NCI-H748 (cell line): ENCODE measurements around the gene BAD.
"Not testable (repeated sequence)": the region's sequence is repeated elsewhere in the genome, so short reads cannot be mapped to it uniquely, and the experiment has no call there.

ENCODE experiments used
- DNase-seq: peaks from one replicate; lab custom pipeline; 2025; ENCODE audit not compliant: unreplicated experiment; lab: John Stamatoyannopoulos, UW

Gene BAD

DNA sequence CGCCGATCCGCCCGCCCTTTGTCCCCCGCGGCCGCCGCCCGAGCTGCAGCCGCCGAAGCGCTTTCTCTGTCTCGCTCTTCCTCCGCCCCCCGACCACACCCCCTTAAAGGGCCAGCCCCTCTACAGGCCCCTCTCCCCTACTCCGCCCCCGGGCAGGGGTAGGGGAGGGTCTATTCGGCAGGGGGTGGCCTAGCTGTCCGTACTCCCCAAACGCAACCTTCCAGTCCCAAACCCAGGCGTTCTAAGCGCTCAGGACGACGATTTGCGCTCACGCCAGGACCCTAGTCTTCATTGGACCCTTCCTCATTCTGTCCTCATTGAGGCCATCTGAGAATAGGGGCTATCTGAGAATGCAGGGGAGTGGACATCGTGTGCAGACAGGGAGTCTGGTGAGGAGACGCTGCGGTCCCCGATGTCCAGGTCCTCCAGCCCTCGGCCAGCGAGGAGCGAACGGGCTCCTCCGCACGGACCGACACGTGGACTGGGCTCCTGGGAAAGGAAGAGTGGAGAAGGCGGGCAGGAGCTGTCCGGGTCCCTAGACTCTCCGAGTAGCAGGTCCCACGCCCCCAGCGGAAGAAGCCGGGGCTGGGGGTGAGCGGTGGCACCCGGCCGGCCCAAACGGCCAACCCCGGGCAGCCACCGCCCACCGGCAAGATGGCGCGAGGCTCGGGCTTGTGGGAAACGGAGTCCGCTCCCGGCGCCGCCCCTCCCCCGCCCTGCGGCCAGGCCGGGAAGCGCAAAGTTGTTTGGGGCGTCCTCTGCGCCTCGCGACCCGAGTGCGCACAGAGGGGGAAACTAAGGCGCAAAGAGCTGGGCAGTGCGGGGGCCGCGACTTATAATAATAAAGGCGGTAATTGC is 37.4 kb downstream of the BAD start, which contains the start of gene PPP1R14B:
TSS of gene PPP1R14B (minus strand) at position 73 of the 858 bp plus-strand sequence. CDS start 270 bp downstream, outside the sequence.
- peak; percentile 91 for DNase-seq

DNA sequence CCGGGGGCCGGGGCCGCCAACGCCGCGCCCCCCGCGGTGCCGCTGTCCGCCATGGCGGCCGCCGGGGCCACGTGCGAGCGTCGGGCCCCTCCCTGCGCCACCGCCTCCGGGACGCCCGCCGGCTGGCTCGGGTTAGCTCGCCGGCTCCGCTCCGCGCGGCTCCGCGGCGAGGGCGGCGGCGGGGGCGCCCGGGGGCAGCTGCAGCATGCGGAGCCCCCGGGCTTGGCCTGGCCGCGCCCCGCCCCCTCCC is 37.9 kb downstream of the BAD start:
- not testable (repeated sequence) for DNase-seq

DNA sequence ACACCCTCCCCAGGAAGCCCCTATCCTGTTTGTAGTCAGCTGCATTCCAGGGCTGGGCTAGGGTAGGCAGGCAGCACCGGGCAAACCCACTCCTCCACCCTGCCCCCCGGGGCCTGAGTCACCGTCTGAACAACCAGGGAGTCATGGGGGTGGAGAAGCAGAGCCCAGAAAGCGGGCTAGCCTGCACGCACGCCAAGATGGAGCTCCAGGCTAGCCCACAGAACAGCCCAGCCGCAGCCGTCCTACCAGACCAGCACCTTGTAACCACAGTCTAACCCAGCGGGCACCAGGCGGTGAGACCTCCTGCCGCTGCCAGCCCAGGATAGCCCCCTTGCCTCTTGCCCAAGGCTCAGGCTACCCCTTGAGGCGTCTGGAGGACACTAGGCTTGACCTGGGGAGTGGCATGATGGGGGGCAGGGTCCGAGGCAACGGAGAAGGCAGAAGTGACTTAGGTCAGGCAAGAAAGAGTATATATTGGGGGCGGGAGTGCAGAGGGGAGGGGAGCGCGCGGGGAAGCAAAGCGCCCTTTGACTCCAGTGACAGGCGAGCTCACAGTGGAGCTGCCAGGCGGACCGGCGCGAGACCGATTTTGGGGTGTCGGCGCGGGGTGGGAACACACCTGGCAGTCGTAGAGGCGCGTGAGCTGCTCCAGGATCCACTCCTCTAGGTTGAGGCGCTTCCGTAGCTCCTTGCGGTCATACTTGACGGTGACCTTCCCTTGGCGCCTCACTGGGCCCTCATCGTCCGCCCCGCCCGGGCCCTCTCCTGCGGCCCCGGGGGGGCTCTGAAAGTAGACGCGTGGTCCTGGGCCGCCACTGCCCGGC is 38.5 kb downstream of the BAD start:
- DNase-seq: peak; percentile 56

DNA sequence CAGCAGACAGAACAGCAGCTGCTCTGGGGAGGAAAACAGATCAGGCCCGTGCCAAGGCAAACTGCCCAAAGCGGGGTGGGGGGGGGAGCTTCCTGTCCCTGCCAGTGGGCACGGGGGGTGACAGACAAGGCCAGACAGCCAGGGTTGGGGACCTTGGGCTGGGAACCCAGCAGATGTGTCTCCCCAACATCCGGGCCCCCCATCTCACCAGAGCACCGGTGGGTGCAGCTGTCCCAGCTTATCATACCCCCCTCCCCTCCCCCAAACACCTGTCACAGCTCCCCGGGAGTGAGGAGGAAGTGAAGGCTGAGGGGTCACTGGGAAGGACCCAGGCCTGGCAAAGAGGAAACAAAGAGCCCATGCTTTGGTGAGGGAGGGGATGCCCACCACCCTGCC is 39.1 kb downstream of the BAD start:
- DNase-seq: peak; percentile 43

DNA sequence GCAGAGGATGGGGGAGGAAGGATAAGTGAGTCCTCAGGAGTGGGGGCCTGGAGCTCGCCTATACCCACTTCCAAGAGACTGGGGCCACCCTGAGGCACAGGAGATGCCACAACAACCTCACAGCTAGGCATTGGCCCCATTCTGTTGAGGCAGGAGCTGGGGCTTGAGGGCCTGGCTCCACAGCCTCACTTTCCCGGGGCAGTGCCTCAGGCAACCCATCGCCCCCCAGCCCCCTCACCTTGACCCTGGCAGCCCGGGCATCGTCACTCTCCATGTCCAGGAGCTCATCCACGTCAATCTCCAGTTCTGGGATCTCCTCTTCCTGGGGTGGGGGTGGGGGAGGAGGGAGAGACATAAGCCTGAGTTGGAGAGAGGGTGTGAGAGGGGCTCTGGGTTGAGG is 39.5 kb downstream of the BAD start:
- DNase-seq: no peak

DNA sequence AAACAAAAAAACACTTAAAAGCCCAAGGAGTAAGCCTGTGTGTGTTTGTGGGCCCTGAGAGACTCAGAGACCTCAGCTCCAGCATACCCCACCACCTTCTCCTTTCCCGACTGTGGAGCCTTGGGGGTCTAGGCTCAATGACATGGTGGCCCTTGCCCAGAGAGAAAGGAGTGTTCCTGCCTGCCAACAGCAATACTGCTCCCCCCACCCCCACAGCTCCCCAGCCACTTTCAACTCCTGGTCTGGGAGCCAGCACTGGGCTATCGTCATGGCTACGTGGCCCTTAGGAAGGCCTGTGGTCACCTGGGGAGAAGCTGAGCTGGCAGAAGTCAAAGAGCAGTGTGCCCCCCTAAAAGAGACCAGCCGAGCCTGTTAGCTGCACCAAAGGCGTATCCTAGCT is 40.4 kb downstream of the BAD start:
- DNase-seq: no peak

DNA sequence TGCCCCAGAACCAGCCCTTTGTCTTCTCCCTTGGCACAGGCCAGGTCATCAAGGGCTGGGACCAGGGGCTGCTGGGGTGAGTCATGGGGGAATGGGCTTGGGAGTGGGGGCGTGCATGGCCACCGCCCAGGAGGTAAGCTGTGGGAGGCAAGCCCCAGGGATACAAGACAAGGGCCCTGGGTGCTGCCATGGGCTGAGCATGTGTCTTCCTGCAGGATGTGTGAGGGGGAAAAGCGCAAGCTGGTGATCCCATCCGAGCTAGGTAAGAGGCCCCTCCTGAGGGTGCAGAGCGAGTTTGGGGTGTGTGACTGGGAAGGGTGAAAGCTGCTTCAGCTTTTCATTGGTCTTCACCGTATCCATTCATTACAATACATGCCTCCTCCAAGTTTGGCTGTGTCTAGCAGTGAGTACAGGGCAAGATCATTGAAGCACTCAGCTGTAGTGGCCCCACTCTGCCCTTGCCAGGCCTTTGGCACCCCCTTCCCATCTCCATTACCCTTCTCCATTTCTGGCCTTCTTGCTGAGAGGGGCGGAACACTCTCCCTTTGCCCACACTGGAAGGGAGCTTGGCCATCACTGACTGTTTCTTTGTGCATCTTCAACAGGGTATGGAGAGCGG is 41.1 kb downstream of the BAD start:
- no peak for DNase-seq

DNA sequence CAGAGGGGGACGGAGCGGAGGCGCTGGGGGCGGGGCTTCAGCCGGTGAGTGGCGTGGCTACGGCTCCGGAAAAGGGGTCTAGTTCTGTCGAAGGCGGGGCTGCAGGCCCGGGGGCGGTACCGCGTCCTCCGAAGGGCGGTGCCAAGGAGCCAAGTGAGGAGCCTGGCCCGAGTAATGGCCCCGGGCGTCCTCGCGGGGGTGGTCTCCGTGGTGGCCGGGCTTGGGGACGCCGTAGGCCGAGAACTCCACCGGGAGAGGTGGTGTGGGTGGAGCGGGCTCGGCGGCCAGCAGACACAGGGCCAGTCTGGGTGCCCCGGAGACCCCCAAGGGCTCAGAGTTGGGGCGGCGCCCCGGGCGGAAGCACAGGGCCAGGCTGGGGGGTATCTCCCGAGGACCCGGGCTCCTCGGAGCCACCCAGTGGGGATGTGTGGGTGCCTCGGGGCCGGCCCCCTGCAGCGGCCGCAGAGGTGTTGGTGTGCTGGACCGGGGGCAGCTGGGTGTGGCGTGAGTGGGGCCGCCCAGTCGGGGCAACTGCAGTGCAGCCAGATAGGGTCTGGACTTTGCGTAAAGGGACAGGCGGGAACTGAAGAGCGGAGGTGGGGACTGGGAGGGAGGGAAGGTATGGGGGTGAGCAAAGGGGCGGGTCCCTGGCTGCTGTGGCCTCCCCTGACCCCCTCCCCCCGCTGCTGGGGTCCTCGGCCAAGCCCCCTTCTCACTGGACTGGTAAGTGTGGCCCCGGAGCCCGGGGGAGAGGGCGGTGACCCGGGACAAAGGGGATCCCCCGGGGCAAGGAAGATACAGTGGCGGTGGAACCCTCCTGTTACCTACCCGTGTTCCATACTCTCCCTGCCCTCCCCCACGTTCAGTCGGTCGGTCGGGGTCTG is 42.7 kb downstream of the BAD start:
- DNase-seq: peak; percentile 97

DNA sequence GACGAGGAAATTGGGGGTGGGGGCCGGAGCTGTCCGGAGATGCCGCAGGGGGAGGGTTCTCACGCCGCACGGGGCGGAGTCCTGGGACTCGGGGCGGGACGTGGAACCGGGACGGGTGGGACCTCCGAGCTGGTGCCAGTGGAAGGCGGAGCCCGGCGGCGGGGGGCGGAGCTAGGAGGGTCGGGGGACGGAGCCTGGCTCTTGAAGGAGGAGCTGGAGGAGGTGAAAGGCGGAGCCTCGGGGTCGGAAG is 43.3 kb downstream of the BAD start:
- no peak for DNase-seq

DNA sequence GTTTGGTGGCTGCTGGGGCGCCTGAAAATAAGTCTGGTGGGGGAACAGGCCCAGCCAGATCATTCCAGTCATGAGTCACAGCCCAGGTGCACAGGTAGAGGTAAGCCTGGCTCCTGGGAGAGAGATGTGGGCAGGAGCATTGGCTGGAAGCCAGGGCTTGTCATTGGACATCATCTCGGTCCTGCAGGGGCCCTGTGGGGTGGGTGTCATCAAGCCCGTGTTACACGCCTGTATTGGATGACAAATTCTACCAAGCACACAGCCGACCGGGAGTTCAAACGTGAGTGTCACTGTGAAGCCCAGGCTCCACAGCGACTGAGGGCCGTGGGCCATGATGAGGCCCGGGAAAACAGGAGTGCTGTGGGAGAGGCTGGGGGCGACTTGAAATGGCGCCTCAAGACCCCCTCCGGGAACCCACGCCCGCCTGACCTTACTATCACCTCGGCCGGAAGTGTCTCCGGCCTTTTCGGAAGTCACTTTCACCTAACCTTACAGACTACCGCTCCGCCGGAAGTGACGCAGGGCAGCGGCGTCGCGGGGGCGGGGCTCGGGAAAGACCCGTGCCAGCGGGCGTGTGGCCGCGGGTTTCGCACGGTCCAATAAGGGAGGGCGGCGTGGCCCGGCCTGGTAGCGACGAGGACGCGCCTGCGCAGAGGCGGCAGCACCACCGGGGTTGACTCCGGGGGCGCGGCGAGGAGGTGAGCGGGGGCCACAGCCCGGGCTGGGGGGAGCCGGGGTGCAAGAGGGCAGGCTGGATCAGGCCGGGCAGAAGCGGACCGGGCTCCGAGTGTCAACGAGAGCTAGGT is 43.8 kb downstream of the BAD start, which contains the start of gene FKBP2:
TSS of gene FKBP2 (plus strand) at position 661 of the 806 bp plus-strand sequence. CDS start 1,293 bp downstream, outside the sequence.
- DNase-seq: peak; percentile 98

DNA sequence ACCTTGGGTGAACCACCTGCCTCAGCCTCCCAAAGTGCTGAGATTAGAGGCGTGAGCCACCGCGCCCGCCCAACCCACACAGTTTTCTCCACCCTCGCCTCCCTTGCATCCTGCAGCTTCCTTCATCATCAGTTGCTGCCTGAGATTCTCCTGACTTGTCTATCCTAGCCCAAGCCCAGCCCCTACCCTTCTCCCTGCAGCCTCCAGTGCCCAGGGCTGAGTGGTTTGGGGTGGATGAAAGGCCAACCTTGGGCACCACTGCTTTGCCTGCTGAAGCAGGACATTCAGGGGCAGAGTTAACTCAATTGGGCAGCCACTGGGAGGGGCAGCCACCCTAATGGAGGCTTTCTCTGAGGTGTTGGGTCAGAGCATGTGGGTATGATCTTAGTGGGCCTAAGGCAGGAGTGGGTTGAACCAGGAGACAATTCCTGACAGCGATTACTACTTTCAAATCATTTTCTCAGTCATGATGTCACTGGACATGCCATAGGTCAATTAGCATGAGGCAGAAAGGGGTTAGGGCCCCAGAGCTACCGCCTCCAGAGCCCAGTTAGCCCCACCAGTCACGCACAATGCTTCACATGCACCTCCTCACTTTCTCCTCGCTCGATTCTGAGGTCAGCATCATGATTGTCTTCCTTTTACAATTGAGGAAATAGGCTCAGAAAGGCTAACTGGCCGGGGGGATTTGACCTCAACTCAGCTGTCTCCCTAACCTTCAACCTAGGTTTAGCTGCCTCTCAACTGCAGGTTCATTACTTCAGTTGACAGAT is 44.6 kb downstream of the BAD start:
- no peak for DNase-seq

DNA sequence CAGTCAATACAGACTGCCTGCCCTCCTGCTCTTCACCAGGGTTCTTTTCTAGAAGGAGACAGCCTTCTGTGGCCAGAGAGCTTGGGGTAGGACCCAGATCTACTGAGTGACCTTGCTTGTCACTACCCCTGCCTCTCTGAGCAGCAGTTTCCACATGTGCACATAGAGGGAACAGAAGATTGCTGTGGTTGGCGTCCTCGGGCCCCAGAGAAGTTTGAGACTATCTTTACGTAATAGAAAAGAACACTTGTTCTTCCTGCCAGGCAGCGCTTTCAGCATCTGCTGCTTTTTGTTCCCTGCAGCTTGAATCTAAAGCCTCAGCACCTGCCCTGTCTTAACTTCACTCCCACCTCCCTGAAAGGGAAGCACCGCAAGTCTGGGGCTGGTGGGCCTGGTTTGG is 45.5 kb downstream of the BAD start:
- no peak for DNase-seq

DNA sequence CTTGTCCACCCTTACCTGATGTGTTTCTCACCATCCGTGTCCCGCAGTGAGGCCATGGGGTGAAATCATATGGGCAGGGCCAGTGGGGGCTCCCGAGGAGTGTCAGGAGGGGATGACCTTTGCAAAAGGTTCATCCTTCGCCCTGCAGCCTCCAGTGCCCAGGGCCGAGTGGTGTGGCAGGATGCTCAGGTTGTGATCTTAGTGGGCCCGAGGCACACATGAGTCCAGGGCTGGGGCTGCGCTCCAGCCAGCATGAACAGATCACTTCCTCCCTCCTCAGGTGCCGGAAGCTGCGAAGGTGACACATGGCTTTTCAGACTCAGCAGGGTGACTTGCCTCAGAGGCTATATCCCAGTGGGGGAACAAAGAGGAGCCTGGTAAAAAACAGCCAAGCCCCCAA is 46.4 kb downstream of the BAD start:
- DNase-seq: no peak

DNA sequence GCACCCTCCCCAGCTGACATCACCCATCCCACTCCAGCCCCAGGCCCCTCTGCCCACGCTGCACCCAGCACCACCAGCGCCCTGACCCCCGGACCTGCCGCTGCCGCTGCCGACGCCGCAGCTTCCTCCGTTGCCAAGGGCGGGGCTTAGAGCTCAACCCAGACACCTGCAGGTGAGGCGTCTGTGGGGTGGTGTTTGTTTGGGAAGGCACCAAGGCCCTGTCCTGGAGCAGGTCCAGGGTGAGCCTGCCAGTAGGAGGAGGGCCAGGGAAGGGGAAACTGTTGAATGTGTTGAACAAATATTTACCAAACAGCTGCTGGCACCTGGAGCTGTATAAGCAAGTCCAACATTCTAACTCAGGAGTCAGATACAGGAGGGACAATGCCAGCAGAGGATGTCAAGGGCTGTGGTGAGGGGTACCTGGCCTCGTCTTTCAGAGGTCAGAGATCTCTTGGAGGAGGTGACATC is 46.9 kb downstream of the BAD start:
- DNase-seq: peak; percentile 97

DNA sequence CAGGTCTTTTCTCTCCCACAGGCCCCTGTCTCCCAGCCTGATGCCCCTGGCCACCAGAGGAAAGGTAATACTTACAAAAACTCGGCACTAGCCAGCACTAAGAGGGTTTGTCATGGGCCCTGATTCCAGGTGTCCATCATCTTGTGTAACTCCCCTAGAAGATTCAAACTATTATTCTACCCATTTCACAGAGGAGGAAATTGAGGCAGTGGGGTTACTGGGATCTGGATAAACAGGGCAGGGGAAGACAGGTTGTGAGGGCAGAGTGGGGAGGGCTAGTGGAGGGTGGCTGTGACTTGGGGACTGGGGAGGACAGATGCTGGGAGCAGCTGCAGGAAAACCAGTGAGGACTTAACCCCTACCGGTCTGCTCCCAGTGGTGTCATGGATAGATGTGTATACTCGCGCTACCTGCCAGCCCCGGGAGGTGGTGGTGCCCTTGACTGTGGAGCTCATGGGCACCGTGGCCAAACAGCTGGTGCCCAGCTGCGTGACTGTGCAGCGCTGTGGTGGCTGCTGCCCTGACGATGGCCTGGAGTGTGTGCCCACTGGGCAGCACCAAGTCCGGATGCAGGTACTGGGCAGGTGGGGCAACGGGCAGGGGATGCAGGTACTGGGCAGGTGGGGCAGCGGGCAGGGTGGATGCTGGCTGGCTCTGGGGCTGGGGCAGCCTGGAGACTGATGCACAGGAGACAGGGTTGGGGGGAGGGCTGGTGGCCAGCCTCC is 48.9 kb downstream of the BAD start:
- no peak for DNase-seq

DNA sequence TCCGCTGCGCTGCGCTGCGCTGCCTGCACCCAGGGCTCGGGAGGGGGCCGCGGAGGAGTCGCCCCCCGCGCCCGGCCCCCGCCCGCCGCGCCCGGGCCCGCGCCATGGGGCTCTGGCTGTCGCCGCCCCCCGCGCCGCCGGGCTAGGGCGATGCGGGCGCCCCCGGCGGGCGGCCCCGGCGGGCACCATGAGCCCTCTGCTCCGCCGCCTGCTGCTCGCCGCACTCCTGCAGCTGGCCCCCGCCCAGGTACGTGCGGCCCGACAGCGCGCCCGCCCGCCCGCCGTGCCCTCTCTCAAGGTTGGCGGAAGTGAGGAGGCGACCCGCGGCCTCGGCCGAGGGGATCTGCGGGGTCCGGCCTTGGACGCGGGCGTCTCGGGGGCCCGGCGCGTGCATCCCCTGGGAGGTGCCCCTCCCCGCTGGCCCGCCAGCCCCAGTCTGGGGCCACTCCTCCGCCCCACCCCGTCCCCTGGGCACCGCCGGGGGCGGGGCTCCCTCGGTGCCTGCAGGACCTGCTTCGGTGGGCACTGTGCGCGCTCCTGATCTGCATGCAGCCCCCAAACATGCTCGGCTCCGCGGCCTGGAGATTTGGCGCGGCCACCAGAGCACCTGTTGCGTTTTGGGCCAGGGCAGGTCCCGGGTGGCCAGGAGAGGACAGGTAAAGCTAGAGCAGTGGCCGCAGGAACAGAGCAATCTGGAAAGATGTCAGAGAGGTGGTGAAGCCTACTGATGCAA is 49.7 kb downstream of the BAD start:
- DNase-seq: peak; percentile 71

DNA sequence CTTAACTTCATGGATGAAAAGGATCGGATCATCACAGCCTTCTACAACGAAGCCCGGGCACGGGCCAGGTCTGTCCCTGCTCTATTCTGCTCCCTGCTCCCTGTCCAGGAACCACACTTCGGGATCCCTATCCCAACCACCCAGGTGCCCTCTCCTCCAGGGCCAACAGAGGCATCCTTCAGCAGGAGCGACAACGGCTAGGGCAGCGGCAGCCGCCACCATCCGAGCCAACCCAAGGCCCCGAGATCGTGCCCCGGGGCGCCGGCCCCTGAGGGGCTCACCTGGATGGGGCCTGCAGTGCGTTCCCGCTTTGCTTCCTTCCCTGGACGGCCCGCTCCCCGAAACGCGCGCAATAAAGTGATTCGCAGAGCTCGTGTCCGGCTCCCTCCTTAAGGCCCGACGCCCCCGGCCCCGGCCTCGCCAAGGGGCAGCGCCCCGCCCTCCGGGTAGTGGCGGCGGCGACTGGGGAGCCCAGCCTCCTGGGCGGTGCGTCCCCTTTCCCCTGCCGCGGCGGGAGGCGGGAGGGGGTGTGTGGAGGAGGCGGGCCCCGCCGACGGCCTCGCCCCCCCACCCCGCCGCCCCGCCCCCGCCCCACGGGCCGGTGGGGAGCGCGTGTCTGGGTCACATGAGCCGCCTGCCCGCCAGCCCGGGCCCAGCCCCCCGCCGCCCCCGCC is 50.4 kb downstream of the BAD start, which contains the start of gene VEGFB:
TSS of gene VEGFB (plus strand) at position 672 of the 674 bp plus-strand sequence. CDS start 250 bp downstream, outside the sequence.
- peak; percentile 80 for DNase-seq
